ENCODE results near the gene PLEKHH2.
A peak's percentile ranks its signal among the peaks of the same experiment; 100 is the strongest.
"Not testable (repeated sequence)": the region's sequence is repeated elsewhere in the genome, so short reads cannot be mapped to it uniquely, and the experiment has no call there.

PLEKHH2 gene

DNA sequence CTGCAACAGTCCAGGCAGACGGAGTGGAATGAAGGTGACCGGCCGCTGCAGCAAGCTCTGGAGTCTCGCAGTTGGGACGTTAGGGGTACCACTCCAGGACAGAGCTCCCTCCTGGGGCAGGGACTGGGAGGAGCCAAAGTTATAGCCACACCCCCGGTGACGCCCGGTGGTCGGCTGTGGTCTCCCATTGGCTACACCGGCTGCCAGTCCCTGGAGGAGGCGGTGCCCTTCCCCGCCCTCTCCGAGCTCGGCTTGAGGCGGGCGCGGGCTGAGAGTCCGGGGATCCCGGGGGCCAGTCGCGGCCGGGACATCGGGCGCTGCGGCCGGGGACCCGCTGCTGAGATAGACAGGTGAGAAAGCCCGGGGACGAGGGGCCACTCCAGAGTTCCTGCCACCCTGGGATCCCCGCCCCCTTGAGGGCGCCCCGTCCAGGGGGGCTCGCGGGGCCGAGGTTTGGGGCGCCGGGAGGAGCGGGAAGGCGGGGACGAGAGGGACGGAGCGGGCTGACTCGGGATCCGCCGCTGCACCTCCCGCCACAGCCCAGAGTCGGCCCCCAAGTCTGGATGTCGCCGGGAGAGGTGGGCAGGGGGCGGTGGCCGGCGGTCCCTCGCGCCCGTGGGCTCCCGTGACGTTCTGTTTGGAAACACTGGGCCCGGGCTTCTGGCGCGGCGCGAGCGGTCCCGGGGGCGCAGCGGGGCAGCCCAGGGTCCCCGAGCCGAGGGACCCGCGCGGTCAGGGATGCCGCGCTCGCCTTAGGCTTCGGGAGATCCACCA is at the start of gene PLEKHH2:
Gene PLEKHH2, plus strand, starts transcription at position 231 of the 774 bp plus-strand sequence. CDS start 7,414 bp downstream, outside the sequence.
- DNase-seq = peak; percentile 83 to 86

DNA sequence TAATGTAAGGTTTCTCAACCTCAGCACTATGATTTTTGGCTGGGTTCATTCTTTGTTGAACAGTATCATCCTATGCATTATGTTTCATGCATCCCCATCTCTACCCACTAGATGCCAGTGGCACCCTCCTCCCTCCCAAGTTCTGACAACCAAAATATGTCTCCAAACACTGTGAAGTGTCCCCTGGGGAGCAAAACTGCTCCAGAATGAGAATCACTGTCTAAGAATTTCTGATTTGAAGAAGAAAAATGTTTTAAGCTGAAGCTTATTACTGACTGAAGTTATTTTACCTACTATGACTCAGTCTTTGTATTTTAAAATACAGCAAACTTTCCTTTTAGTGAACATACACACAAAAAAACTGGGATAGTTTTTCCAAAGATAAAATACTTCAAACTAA is 44.6 kb upstream of the PLEKHH2 start:
- DNase-seq = no peak

DNA sequence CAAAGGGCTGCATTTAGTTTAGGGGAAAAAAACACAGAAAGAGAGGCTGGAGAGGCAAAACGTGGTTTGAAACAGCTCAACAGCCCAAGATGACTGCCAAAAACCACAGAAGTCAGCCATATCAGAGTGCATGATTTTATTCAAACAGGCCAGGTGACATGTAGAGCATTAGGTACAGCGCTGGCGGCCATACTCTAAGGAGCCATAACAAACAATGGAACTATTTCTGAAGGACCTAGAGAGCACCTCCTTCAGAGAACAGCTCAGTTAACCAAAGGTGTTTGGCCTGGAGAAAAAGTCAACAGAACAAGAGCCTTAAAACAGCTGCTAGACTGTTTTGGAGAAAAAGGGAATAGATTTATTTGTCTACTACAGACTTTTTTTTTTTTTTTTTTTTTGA is 43.8 kb upstream of the PLEKHH2 start:
- DNase-seq = no peak

DNA sequence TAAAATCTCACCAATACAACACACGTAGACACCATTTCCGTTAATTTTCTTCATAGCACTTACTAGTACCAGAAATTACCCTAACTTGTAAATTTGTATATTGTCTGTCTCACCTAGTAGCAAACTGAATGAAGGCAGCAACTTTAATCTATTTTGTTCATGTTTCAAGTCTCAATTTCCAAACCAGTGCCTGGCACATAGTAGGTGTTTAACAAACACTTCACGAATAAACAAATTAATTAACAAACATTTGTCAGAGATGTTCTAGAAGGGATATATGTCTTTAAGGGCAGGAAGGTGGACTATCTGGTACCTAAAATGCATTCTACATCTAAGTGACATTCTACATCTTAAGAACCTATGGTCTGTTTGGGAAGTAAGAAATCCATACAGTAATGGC is 42.2 kb upstream of the PLEKHH2 start:
- no peak for DNase-seq

DNA sequence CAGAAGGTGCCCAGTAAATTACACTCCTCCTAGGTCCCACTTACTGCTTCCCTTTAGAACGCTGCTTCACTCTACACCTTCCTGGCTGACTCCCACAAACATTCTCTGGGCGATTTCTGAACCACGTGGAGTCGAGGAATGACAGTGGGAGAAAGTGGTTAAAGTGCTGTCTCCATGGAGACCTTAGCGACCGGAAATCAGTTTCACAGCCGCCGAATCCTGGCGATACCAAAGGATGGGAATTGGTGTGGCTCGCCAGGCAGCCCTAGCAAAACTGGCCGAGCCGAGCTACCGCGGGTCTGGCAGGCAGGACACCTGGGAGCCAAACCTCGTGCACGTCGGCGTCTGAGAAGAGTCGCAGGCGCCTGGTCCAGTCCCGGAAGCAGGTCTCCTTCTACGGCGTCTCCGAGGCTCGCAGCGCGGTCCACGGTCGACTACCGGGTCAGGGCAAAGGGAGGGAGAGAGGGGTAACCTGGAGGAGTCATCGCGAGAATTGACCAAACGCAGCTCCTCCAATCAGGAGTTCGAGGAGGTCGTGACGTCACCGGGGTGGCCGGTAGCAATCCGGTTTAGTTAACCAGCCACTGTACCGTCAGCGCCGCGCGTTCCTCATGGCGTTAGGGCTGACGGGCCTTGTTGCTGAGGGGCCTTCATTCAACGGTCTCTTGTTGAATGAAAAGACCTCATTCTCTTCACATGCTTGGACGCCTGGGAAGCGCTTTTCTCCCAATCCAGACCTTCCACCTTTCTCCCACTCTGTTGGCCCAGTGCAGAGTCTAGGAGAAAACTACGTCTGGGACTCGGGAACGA is 41.3 kb upstream of the PLEKHH2 start, which contains the start of gene THADA:
Gene THADA, minus strand, starts transcription at position 436 of the 810 bp plus-strand sequence. CDS start 3,646 bp downstream, outside the sequence.
- DNase-seq = peak; percentile 97 to 98

DNA sequence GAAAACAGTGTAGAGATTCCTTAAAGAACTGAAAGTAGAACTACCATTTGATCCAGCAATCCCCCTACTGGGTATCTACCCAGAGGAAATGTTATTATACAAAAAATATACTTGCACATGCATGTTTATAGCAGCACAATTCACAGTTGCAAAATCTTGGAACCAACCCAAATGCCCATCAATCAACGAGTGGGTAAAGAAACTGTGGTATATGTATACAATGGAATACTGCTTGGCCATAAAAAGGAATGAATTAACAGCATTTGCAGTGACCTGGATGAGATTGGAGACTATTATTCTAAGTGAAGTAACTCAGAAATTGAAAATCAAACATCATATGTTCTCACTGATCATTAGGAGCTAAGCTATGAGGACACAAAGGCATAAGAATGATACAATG is 36.5 kb upstream of the PLEKHH2 start:
- DNase-seq = not testable (repeated sequence)

DNA sequence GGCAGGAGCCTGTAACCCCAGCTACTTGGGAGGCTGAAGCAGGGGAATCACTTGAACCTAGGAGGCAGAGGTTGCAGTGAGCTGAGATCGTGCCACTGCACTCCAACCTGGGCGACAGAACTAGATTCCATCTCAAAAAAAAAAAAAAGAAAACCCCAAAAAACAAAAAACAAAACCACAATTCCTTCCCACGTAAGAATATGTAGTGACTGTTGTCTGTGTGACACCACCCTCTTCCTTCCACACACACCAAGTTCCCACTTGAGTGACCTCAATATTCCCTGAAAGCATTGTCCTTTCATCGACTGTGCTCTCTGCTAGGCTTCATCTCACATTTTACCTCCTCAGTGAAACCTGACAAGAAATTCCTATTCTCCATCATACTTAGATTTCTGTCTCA is 32.4 kb upstream of the PLEKHH2 start:
- no peak for DNase-seq

DNA sequence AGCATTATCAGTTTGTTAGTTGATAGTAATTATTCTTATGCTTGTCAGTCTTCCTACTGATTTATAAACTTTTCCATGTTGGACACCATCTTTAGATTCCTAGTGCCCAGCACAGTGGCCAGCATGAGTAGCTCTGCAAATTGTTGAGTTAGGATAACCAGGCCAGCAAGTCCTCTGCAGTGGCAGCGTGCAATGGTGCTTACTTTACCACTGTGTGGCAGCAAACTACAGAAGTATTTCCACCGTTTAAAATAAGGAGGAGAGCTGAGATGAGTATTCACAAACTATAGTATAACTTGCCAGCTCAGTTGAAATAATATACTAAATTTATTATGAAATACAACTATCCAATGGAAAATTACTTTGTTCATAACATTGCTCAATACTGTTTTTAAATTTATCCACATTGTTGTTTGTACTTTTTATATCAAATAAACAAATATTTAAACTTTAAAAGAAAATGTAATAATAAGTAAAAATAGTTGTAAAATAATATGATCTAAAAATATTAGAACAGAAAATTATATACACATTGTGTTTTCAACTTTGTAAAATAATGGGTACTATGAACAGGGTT is 31.9 kb upstream of the PLEKHH2 start:
- DNase-seq = peak in 1 of 2 donors; percentile 18

DNA sequence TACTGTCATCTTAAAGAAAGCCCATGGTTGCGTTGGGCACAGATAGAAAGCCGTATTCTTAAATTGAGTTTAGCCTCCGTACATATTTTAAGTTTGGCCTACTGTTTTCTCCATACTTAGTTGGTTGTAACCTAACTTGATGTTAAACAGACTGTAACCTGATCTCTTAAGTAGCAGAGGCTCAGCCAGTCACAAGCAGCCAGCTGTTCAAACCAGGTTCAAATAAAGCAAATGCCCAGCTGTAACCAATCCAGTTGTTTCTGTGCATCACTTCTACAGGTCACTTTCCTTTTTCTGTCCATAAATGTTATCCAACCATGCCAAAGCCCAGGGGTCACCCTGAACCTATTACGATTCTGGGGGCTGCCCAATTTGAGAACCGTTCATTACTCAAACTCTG is 31.2 kb upstream of the PLEKHH2 start:
- DNase-seq = no peak

DNA sequence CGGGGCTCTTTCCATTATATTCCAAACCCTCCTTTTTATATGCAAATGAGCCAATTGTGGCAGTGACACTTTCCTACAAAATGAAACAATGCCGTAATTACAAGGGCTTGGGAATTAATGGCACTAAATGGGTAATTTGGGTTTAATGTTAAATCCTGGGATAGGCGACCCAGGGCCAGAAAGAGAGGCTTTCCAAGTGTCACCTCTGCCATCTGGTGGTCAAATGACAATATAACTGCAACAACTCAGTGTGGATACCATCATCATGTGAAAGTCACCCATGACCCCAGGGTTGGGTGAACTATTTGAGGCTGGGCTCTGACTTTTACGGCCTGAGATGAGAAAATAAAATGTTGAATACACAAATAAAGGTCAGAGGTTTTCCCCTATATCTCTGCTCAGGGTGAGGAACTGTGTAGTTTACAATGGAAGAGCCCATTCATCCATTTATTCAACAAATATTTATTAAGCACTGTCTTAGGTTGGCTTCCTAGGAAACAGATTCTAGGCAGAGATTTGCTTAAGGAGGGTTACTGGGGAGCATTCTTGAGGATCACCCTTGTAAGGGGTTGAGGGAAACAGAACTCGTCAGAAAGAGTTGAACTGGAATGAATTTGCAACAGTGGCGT is 27.7 kb upstream of the PLEKHH2 start:
- DNase-seq = peak; percentile 32 to 34

DNA sequence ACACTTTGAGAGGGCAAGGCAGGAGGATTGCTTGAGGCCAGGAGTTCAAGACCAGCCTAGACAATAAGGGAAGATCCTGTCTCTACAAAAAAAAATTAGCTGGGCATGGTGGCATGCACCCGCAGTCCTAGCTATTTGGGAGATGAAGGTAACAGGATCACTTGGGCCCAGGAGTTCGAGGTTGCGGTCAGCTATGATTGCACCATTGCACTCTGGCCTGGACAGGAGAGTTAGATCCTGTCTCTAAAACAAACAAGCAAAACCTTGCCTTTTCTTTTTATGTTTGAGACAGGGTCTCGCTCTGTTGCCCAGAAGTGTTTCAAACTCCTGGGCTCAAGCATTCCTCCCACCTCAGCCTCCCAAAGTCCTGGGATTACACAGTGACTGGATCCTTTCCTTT is 26.7 kb upstream of the PLEKHH2 start:
- DNase-seq = no peak

DNA sequence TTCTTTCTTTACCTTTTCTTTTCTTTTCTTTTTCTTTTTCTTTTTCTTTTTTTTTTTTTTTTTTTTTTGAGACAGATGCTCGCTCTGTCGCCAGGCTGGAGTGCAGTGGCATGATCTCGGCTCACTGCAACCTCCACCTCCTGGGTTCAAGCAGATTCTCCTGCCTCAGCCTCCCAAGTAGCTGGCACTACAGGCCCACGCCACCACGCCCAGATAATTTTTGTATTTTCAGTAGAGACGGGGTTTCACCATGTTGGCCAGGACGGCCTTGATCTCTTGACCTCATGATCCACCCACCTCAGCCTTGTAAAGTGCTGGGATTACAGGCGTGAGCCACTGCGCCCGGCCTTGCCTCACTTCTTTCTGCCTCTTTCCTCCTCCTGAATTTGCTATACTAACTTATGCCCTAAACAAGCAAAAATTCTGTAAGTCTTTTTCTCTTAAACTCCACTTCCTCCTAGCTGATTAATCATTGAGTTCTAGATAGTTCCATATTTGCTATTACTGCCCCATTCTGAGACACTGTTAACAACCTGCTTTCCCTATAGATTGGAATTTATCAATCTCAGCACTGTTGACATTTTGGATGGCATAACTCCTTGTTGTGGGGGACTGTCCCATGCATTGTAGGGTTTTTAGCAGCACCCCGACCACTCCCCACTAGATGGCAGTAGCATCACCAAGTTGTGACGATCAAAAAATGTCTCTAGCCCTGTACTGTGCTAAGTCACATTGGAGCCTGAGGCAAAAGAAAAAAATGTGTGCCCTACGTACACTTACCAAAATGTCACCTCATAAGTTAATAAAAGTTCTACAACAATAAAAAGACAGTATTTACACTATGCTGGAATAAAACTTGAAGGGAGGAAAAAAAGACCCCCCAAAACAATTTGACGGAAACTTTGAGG is 24.8 kb upstream of the PLEKHH2 start:
- DNase-seq = peak; percentile 54 to 76

DNA sequence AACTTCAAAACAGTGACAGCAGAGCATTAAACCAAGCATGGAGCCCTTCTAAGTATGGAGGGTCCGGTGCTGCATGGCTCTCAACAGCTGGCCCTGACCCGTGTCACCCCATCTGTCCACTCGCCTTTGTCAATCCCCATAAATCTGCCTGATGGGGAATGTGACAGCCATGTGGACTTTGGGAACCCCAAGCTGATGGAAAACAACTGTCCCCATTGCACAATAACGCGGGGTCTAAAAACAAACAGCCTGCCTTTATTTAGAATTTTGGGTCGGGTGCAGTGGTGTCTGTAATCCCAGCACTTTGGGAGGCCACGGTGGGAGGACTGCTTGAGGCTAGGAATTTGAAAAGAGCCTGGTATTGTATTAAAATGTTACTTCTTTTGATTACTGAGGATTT is 24.1 kb upstream of the PLEKHH2 start:
- no peak for DNase-seq

DNA sequence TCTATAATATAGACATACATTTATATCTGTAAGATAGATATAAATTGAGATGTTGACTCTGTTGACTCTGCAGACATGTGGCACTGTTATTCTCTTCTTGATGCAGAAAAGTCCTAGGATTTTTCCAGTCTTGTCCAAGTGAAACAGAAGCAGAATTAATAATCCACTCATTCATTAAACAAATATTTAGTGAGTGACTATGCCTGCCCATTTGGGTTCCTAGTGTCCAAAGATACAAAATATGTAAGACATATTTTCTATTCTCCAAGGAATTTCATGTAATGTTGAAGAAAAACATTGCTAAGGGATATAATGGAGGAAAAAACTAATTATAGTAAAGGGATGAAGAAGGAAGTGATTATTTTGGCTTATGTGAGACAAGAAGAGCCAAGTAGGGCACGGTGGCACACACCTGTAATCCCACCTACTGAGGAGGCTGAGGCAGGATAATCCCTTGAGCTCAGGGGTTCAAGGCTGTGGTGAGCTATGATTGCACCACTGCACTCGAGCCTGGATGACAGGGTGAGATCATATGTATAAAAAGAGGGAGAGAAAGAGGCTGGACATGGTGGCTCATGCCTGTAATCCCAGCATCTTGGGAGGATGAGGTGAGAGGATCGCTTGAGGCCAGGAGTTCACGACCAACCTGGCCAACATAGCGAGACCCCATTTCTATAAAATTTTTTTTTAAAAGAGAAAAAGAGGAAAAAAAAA is 19.9 kb upstream of the PLEKHH2 start:
- no peak for DNase-seq

DNA sequence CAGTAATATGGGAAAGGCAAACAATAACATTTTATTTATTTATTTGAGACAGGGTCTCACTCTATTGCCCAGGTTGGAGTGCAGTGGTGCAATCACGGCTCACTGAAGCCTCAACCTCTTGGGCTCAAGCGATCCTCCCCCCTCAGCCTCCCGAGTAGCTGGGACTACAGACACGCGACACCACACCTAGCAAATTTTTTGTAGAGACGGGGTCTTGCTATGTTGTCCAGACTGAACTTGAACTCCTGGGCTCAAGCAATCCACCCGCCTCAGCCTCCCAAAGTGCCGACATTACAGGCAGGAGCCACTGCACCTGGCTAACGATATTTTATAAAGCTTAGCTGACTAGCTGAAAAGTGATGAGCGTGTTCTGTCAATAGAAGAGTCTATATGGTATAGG is 17.5 kb upstream of the PLEKHH2 start:
- no peak for DNase-seq

DNA sequence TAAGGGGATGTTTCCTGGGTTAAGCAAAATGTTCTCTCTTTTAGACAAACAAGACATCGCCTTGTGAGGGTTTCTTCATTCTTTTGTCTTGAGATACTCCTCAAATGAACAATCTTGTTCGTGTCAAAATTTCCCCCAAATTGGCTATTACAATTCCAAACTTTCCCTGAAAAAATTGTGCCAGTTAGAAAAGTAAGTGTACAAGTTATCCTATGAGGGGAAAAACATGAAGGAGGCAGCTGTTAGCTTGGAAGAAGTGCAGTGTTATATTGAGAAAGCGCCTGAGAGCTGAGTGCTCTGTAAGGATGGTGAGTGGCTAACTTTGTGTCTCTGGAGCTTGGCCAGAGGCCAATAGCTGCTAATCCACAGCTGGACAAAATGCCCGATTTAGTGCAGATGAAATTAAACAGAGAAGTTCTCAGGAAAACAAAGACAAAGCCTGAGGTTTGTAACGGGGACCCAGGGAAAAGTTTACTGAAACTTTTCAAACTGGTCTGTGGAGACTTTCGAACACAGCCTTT is 14.1 kb upstream of the PLEKHH2 start:
- DNase-seq = no peak

DNA sequence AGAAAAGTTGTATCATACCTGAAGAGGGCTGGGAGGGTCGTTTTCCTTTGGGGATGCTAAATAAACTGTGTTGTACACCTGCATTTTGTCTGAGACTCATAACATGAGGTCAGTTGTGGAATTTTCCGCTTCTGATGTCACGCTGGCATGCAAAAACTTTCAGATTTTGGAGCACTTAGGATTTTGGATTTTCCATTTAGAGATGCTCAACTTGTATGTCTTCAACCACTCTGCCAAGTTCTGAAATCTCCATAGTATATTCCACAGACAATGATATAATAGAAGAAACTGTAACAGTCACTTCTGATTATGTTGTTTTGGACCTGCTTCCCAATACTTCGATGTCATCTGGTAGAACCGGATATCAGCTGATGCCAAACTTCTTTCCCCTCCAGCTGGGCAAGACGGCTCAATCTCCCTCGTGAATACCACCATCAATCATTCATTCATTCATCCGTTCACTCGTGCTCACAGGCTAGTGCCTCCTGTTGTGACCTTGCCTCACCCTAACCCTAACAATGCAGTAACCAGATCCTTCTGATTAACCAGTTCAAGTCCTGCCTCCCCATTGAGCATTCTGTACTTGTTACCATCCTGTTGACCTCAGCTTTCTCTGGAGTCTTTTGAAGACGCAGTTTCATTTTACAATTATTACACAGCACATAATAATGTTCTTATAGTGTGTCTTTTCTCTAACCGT is 5.3 kb upstream of the PLEKHH2 start:
- DNase-seq = no peak

DNA sequence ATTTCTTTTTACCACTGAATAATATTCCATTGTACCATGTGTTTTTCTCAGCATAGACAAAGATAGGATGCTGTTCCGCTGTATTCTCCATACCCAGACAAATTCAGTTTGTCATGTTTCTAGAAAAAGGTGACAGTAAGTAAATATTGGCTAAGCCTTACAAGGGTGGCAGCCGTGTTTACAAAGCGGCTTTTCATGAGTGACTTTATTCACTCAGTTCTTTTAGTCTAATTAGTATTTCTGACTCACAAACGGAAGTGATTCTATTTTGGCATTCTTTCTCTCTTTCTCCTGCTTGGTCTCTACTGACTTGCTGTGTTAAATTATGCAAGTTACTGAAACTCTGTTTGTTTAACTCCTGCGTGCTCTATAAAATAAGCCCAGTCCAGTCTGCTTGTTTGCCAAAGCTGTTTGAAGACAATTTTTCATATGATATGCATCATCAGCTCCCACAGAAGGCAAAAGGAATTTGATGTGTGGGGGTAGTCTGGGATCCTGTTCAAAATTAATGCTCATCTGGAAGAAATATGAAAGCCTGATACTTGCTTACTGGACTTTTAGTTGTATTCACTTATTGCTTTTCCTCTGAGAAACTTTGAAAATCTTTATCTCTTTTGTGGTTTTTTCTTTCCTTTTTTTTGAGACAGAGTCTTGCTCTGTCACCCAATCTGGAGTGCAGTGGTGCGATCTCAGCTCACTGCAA is 2.3 kb upstream of the PLEKHH2 start:
- DNase-seq = no peak

DNA sequence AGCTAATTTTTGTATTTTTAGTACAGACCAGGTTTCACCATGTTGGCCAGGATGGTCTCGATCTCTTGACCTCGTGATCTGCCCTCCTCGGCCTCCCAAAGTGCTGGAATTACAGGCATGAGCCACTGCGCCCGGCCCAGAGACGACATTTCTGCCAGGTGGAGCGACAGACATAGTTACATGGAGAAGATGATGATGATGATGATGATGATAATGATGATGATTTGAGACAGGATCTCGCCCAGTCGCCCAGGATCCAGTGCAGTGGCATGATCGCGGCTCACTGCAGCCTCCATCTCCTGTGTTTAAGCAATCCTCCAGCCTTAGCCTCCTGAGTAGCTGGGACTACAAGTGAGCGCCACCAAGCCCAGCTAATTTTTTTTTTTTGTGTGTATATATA is 907 bp upstream of the PLEKHH2 start:
- not testable (repeated sequence) for DNase-seq

DNA sequence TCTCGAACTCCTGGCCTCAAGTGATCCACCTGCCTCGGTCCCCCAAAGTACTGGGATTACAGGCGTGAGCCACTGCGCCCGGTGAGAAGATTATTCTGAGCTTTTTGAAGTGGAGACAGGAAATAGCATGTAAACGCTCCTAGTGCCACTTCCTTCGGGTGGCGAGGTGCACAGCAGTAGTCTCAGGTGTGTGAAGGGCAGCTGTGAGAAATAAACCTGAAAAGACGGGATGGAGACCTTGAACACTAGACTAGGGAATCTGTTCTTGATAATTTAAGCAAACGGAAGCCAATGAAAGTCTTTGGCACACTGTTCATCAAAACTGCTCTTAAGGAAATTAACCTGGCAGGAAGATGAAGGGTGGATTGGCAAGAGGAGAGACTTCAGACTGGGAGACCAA is 439 bp upstream of the PLEKHH2 start:
- DNase-seq = peak; percentile 15 to 17

Data from activated CD4-positive, alpha-beta T cell treated with anti-CD3 and anti-CD28 coated beads for 4 hours (primary cell).